H1 (cell line): ENCODE results near the gene WWC2. TPM values are rescaled to one million over a fixed set of nuclear protein-coding genes. Genes with fewer than 3 reads are reported as not detected.
A peak's percentile ranks its signal among the peaks of the same experiment; 100 is the strongest.

ENCODE experiments used
- CTCF ChIA-PET: fragments of 300-600 bp; sonication (Branson Sonifier 250); formaldehyde crosslinking; loops from one replicate; lab custom pipeline; 2021; ENCODE audit not compliant: partially characterized antibody; lab: Charles Lee
- POLR2A ChIA-PET: fragments of 300-600 bp; sonication (Branson Sonifier 250); formaldehyde crosslinking; loops from one replicate; lab custom pipeline; 2021; ENCODE audit warnings: inconsistent platforms; ENCODE audit not compliant: partially characterized antibody; lab: Charles Lee
- DNase-seq, 2 experiments: peaks; one replicate each; pipeline versions ENCODE4 v3.0.0 to v3.0.0-alpha.2; 2010 to 2022; ENCODE audit warnings: low spot score in 2 of 2, low read depth in 1 of 2, mixed read lengths in 1 of 2
- FAIRE-seq: peaks from 2 replicates; lab custom pipeline; 2011; peaks lifted over from hg19 to GRCh38; lab: Jason Lieb, UNC
- H2AFZ ChIP-seq: 2 replicates; pipeline ENCODE4 v1.8.1; 2012; ENCODE audit warnings: low read length, inconsistent platforms
- H2AK5ac ChIP-seq: 2 replicates; pipeline ENCODE4 v1.6.1; 2013; ENCODE audit warnings: low read depth, low read length
- H2BK120ac ChIP-seq: replicated peaks from 2 replicates; pipeline ENCODE3; 2013; ENCODE audit warnings: low read depth, low read length, inconsistent platforms
- H2BK12ac ChIP-seq: 2 replicates; pipeline ENCODE4 v1.6.1; 2013; ENCODE audit warnings: low read depth, low read length
- H2BK15ac ChIP-seq: 2 replicates; pipeline ENCODE4 v1.6.1; 2013; ENCODE audit warnings: low read length
- H2BK20ac ChIP-seq: 2 replicates; pipeline ENCODE4 v1.6.1; 2013; ENCODE audit warnings: low read length
- H2BK5ac ChIP-seq: 2 replicates; pipeline ENCODE4 v1.6.1; 2013; ENCODE audit warnings: low read depth, low read length
- H3K14ac ChIP-seq: 2 replicates; pipeline ENCODE4 v1.6.1; 2013; ENCODE audit warnings: inconsistent platforms; ENCODE audit not compliant: insufficient read length
- H3K18ac ChIP-seq: 2 replicates; pipeline ENCODE4 v1.6.1; 2013; ENCODE audit warnings: low read length; ENCODE audit errors: extremely low read depth
- H3K23ac ChIP-seq: 2 replicates; pipeline ENCODE4 v1.6.1; 2013; ENCODE audit warnings: inconsistent platforms; ENCODE audit not compliant: insufficient read length
- H3K23me2 ChIP-seq: 2 replicates; pipeline ENCODE4 v1.6.1; 2013; ENCODE audit warnings: low read depth, low read length
- H3K27ac ChIP-seq: 2 replicates; pipeline ENCODE4 v1.6.1; 2011; ENCODE audit warnings: low read depth, low read length, inconsistent platforms
- H3K27me3 ChIP-seq, 4 experiments: replicated peaks in 1 of 4; 1 replicate in 1 of 4; 2 replicates in 3 of 4; pipeline versions ENCODE4 v1.6.1 to v1.8.1; 2011 to 2013; ENCODE audit warnings: low read length in 3 of 4, mild to moderate bottlenecking in 3 of 4, inconsistent platforms in 2 of 4, mixed read lengths in 2 of 4, moderate library complexity in 1 of 4; ENCODE audit not compliant: control insufficient read depth in 3 of 4, insufficient read depth in 3 of 4; ENCODE audit errors: extremely low read depth in 1 of 4
- H3K36me3 ChIP-seq, 4 experiments: 2 replicates each; pipeline versions ENCODE4 v1.6.1 to v1.8.1; 2011 to 2013; ENCODE audit warnings: mild to moderate bottlenecking in 4 of 4, low read length in 3 of 4, moderate library complexity in 2 of 4, control low read depth in 1 of 4, inconsistent platforms in 1 of 4; ENCODE audit not compliant: insufficient read depth in 4 of 4, control insufficient read depth in 2 of 4
- H3K4ac ChIP-seq: replicated peaks from 2 replicates; pipeline ENCODE3; 2013; ENCODE audit warnings: low read length, low read depth, mixed read lengths, inconsistent platforms; ENCODE audit not compliant: insufficient read length
- H3K4me1 ChIP-seq, 4 experiments: replicated peaks in 1 of 4; 1 replicate in 1 of 4; 2 replicates in 3 of 4; pipeline versions ENCODE4 v1.6.1 to v1.8.1; 2011 to 2013; ENCODE audit warnings: low read length in 3 of 4, inconsistent platforms in 2 of 4, mixed read lengths in 1 of 4; ENCODE audit not compliant: insufficient read depth in 4 of 4, control insufficient read depth in 3 of 4
- H3K4me2 ChIP-seq, 2 experiments: 2 replicates each; pipeline versions ENCODE4 v1.6.1 to v1.8.1; 2011 to 2013; ENCODE audit warnings: low read depth in 2 of 2, low read length in 2 of 2, control low read depth in 1 of 2, inconsistent platforms in 1 of 2, mild to moderate bottlenecking in 1 of 2; ENCODE audit not compliant: insufficient read depth in 1 of 2
- H3K4me3 ChIP-seq, 4 experiments: fragments of 200-600, 300-600 bp in 1 of 4; sonication (generic), shearing (Covaris generic), sonication (Bioruptor Twin) in 1 of 4; 2 replicates each; pipeline versions ENCODE4 v1.5.1 to v1.8.1; 2011 to 2016; ENCODE audit warnings: low read length in 4 of 4, low read depth in 3 of 4, control low read depth in 2 of 4, inconsistent platforms in 2 of 4, mild to moderate bottlenecking in 2 of 4, mixed read lengths in 1 of 4, moderate library complexity in 1 of 4; ENCODE audit not compliant: insufficient read depth in 2 of 4; ENCODE audit errors: extremely low read depth in 1 of 4
- H3K56ac ChIP-seq: replicated peaks from 2 replicates; pipeline ENCODE3; 2013; ENCODE audit warnings: low read depth, mild to moderate bottlenecking, mixed read lengths, low read length, inconsistent platforms; ENCODE audit not compliant: insufficient read length
- H3K79me1 ChIP-seq: 2 replicates; pipeline ENCODE4 v1.6.1; 2013; ENCODE audit warnings: low read depth, low read length, control low read depth
- H3K79me2 ChIP-seq, 2 experiments: 2 replicates each; pipeline versions ENCODE4 v1.6.1 to v1.8.1; 2012 to 2013; ENCODE audit warnings: low read length in 2 of 2, mild to moderate bottlenecking in 2 of 2, inconsistent platforms in 1 of 2; ENCODE audit not compliant: insufficient read depth in 2 of 2, control insufficient read depth in 1 of 2
- H3K9ac ChIP-seq, 4 experiments: replicated peaks in 1 of 4; 1 replicate in 1 of 4; 2 replicates in 3 of 4; pipeline versions ENCODE4 v1.6.1 to v1.8.1; 2011 to 2013; ENCODE audit warnings: low read depth in 3 of 4, low read length in 3 of 4, control low read depth in 2 of 4, mild to moderate bottlenecking in 2 of 4, moderate library complexity in 2 of 4, inconsistent platforms in 1 of 4; ENCODE audit errors: extremely low read depth in 1 of 4
- H3K9me3 ChIP-seq, 2 experiments: 2 replicates each; pipeline versions ENCODE4 v1.6.1 to v1.8.1; 2012 to 2013; ENCODE audit warnings: mild to moderate bottlenecking in 2 of 2, moderate library complexity in 2 of 2, control low read depth in 1 of 2, inconsistent platforms in 1 of 2, low read depth in 1 of 2, low read length in 1 of 2, mixed read lengths in 1 of 2; ENCODE audit not compliant: insufficient read depth in 2 of 2
- H4K20me1 ChIP-seq, 2 experiments: replicated peaks in 1 of 2; 2 replicates each; pipeline versions ENCODE3 to v1.8.1; 2011 to 2013; ENCODE audit warnings: inconsistent platforms in 2 of 2, low read length in 2 of 2, mild to moderate bottlenecking in 1 of 2; ENCODE audit not compliant: insufficient read depth in 2 of 2, control insufficient read depth in 1 of 2
- H4K5ac ChIP-seq: 2 replicates; pipeline ENCODE4 v1.6.1; 2013; ENCODE audit warnings: low read length, low read depth, mixed read lengths, inconsistent platforms; ENCODE audit not compliant: insufficient read length
- H4K8ac ChIP-seq: 2 replicates; pipeline ENCODE4 v1.8.0; 2013; ENCODE audit warnings: mild to moderate bottlenecking, moderate library complexity, low read length, inconsistent platforms; ENCODE audit not compliant: insufficient read depth; ENCODE audit errors: extremely low read depth
- H4K91ac ChIP-seq: replicated peaks from 2 replicates; pipeline ENCODE3; 2013; ENCODE audit warnings: low read length, mixed read lengths, inconsistent platforms; ENCODE audit not compliant: insufficient read length
- ASH2L ChIP-seq: fragments of 200-600, 300-600 bp; sonication (generic); IDR thresholded peaks from one replicate; pipeline ENCODE4 v1.7.1; 2017; ENCODE audit warnings: low read length
- BACH1 ChIP-seq: IDR thresholded peaks from 2 replicates; pipeline ENCODE4 v1.6.1; 2012; ENCODE audit warnings: low read length, improper control_type of control experiment
- BRCA1 ChIP-seq: IDR thresholded peaks from 2 replicates; pipeline ENCODE4 v1.6.1; 2012; ENCODE audit warnings: low read depth, low read length, improper control_type of control experiment
- EP300 ChIP-seq, 2 experiments: IDR thresholded peaks; 1 replicate in 1 of 2; 2 replicates in 1 of 2; pipeline ENCODE4 v1.6.1; 2011 to 2012; ENCODE audit warnings: low read depth in 2 of 2, low read length in 2 of 2, mild to moderate bottlenecking in 2 of 2, borderline replicate concordance in 1 of 2, inconsistent platforms in 1 of 2, moderate library complexity in 1 of 2
- GABPA ChIP-seq: IDR thresholded peaks from 2 replicates; pipeline ENCODE4 v1.6.1; 2011; ENCODE audit warnings: mild to moderate bottlenecking, low read length, moderate library complexity, borderline replicate concordance; ENCODE audit not compliant: insufficient read depth
- GTF2F1 ChIP-seq: IDR thresholded peaks from 2 replicates; pipeline ENCODE4 v1.6.1; 2012; ENCODE audit warnings: low read depth, low read length, improper control_type of control experiment, borderline replicate concordance
- HDAC2 ChIP-seq, 2 experiments: fragments of 300-600 bp in 1 of 2; sonication (generic) in 1 of 2; IDR thresholded peaks; 2 replicates each; pipeline ENCODE4 v1.6.1; 2011 to 2012; ENCODE audit warnings: low read depth in 2 of 2, low read length in 2 of 2, mild to moderate bottlenecking in 2 of 2, moderate library complexity in 2 of 2, borderline replicate concordance in 1 of 2, inconsistent platforms in 1 of 2
- POLR2A ChIP-seq, 2 experiments: IDR thresholded peaks; 1 replicate in 1 of 2; 2 replicates in 1 of 2; pipeline ENCODE4 v1.6.1; 2011; ENCODE audit warnings: low read depth in 2 of 2, low read length in 2 of 2, mild to moderate bottlenecking in 2 of 2; ENCODE audit errors: control extremely low read depth in 1 of 2
- RNF2 ChIP-seq: fragments of 200-900, 300-1000 bp; sonication (generic); IDR thresholded peaks from 2 replicates; pipeline ENCODE4 v1.7.1; 2016; ENCODE audit warnings: borderline replicate concordance, low read depth, mild to moderate bottlenecking, antibody characterized with exemption, low read length; ENCODE audit not compliant: poor library complexity, severe bottlenecking; ENCODE audit errors: missing control alignments
- SAP30 ChIP-seq: fragments of 300-600 bp; sonication (generic); IDR thresholded peaks from 2 replicates; pipeline ENCODE4 v1.7.1; 2012; ENCODE audit warnings: low read length, moderate library complexity, mild to moderate bottlenecking, inconsistent platforms; ENCODE audit not compliant: insufficient read depth, insufficient replicate concordance
- SP2 ChIP-seq: IDR thresholded peaks from 2 replicates; pipeline ENCODE4 v1.6.1; 2012; ENCODE audit warnings: mild to moderate bottlenecking, low read length, inconsistent platforms
- TBP ChIP-seq: IDR thresholded peaks from 2 replicates; pipeline ENCODE4 v1.6.1; 2011; ENCODE audit warnings: low read depth, low read length, improper control_type of control experiment
- TCF12 ChIP-seq: IDR thresholded peaks from 2 replicates; pipeline ENCODE4 v1.6.1; 2011; ENCODE audit warnings: low read depth, mild to moderate bottlenecking, low read length
- ZNF274 ChIP-seq: IDR thresholded peaks from 2 replicates; pipeline ENCODE4 v1.7.0; 2012; ENCODE audit warnings: low read length, borderline replicate concordance; ENCODE audit errors: extremely low read depth
- WGBS, 2 experiments: shearing (Covaris generic) in 1 of 2; methylation state at CpG; one replicate each; pipeline versions ENCODE4 v1.1.6 to v1.1.7; 2013 to 2015; ENCODE audit warnings: low lambda C conversion rate in 2 of 2, mixed read lengths in 2 of 2, inconsistent platforms in 1 of 2, low coverage in 1 of 2, missing lambda C conversion rate in 1 of 2; ENCODE audit not compliant: insufficient replicate concordance in 2 of 2, insufficient coverage in 1 of 2, insufficient read length in 1 of 2; ENCODE audit errors: extremely low coverage in 1 of 2, missing lambda C conversion rate in 1 of 2; 5-methylcytosine and 5-hydroxymethylcytosine counted together
- polyA plus RNA-seq, 7 experiments: library from polyadenylated mRNA; depleted of rRNA in 3 of 7; stranded (reverse) in 5 of 7; unstranded in 2 of 7; fragments of >200 nt in 5 of 7; fragments of 200-250 nt in 2 of 7; gene quantifications; 1 replicate in 5 of 7; 2 replicates in 1 of 7; 4 replicates in 1 of 7; pipeline versions ENCODE4 v1.2.1 to v1.2.3, GENCODE V29; 2011 to 2013; ENCODE audit warnings: missing spikeins in 2 of 7, mixed read lengths in 2 of 7
- total RNA-seq: library from RNA; stranded (reverse); fragmentation: NEBNext Ultra II Directional; extraction: Animal tissue kit (Norgen Biotek cat#: 25700); gene quantifications from 2 replicates; pipeline ENCODE4 v1.2.1, GENCODE V29; 2021

Gene WWC2
- total and polyA plus RNA-seq, 2 of the 8 experiments (the other 6 are each of a cell fraction or from before 2014, with no cell fraction given): 17.6 to 135 TPM

DNA sequence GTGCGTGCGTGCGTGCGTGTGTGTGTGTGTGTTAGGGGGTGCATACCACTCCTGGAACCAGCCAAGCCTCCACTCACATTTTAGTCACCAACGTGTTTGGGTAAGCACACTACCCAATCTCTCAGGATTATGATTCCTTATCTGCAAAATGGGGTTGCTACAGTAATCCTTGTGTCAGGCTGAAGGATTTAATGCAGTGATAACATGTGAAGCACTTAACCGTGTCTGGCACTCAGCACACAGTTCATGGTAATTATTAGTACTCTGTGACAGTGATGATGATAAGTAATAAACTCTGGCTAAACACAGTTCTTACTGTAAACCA, 163.7 kb downstream of the WWC2 start:
- peaks cover 0 to 11% (median 2%) of the 10 kb centered on the region in 4 experiments; a peak in 3 of 7 replicates for H3K4me1 ChIP-seq
- H3K27me3 ChIP-seq: no peaks in the 10 kb centered on the region
- no peak overlapping the region for H3K23ac ChIP-seq
- H3K79me2 ChIP-seq: peaks cover 0 to 1% of the 10 kb centered on the region in 2 experiments; a peak in 1 of 4 replicates
- H3K27ac ChIP-seq: no peak overlapping the region
- no peak overlapping the region for H2BK120ac ChIP-seq
- H4K20me1 ChIP-seq: peaks cover 0 to 2% of the 10 kb centered on the region in 2 experiments
- ChIA-PET CTCF (interaction anchor here (0.6 to 7.5 kb wide), 68 partner anchors 9 to 742 kb away, joined by 3 to 113 read pairs (median 5); partner anchors contain the start of gene WWC2), POLR2A (interaction anchor here (0.5 to 1.3 kb wide), 3 partner anchors 157 to 189 kb away, joined by 3 to 7 read pairs (median 4); partner anchors contain the start of gene WWC2)
- no peak overlapping the region for H2BK20ac ChIP-seq
- H3K36me3 ChIP-seq: peaks cover 8 to 56% (median 37%) of the 10 kb centered on the region in 4 experiments
- FAIRE-seq (no peak), DNase-seq (no peak)
- H3K9me3 ChIP-seq: no peaks in the 10 kb centered on the region
- H3K56ac ChIP-seq: no peak overlapping the region
- 80% methylated on average over 6 of the region's 6 CpGs; no CpG with 5 or more reads in 1 of the 2 experiments for WGBS, 2 experiments
- no peak overlapping the region for H3K4ac ChIP-seq
- no peak overlapping the region for H3K4me3 ChIP-seq
- no peaks in the 10 kb centered on the region; the same call in 1 of the 2 replicates for H3K79me1 ChIP-seq
- H3K9ac ChIP-seq: no peak overlapping the region
- 0 out of 2 replicates have a peak overlapping the region, but pooled peaks have one; percentile 40 for H4K8ac ChIP-seq
- H3K18ac ChIP-seq: no peak overlapping the region
- no peak overlapping the region for H2BK5ac ChIP-seq
- no peak overlapping the region for H4K91ac ChIP-seq
- no peak overlapping the region for H2AFZ ChIP-seq
- no peak overlapping the region for H4K5ac ChIP-seq
- no peak overlapping the region for H2AK5ac ChIP-seq
- H3K4me2 ChIP-seq: no peak overlapping the region
- H2BK15ac ChIP-seq: no peak overlapping the region
- H2BK12ac ChIP-seq: no peak overlapping the region
- no peak overlapping the region for H3K14ac ChIP-seq
- H3K23me2 ChIP-seq: no peaks in the 10 kb centered on the region
- TF ChIP-seq SAP30 (no peak), BACH1 (no peak), BRCA1 (no peak), GTF2F1 (no peak), HDAC2 (IDR thresholded peaks at IDR 0.05; ENCODE audit: borderline replicate concordance in 1 of 2, low read depth in 2 of 2, low read length in 2 of 2) (no peak), POLR2A (IDR thresholded peaks at IDR 0.05; ENCODE audit: control extremely low read depth in 1 of 2, low read depth in 2 of 2, low read length in 2 of 2) (no peak), ZNF274 (no peak), SP2 (no peak), TCF12 (no peak), GABPA (no peak), ASH2L (no peak), RNF2 (no peak), EP300 (IDR thresholded peaks at IDR 0.05; ENCODE audit: borderline replicate concordance in 1 of 2, low read depth in 2 of 2, low read length in 2 of 2) (no peak), TBP (no peak)
